Breast epithelium (tissue), 3 donors: Measurements from ENCODE around the gene TREML2.

Experiments used
- POLR2A ChIP-seq: fragments of 450-650 bp; IDR thresholded peaks from one replicate; pipeline ENCODE4 v1.6.1; 2016; ENCODE audit warnings: antibody characterized with exemption, mild to moderate bottlenecking, moderate library complexity
- TF ChIP-seq, protein P1 (sequence below), 3 donors: fragments of 450-650 bp; IDR thresholded peaks; one replicate each; pipeline ENCODE4 v1.5.1; 2016 to 2017; ENCODE audit warnings: antibody characterized with exemption in 3 of 3, mild to moderate bottlenecking in 3 of 3, moderate library complexity in 3 of 3

DNA sequence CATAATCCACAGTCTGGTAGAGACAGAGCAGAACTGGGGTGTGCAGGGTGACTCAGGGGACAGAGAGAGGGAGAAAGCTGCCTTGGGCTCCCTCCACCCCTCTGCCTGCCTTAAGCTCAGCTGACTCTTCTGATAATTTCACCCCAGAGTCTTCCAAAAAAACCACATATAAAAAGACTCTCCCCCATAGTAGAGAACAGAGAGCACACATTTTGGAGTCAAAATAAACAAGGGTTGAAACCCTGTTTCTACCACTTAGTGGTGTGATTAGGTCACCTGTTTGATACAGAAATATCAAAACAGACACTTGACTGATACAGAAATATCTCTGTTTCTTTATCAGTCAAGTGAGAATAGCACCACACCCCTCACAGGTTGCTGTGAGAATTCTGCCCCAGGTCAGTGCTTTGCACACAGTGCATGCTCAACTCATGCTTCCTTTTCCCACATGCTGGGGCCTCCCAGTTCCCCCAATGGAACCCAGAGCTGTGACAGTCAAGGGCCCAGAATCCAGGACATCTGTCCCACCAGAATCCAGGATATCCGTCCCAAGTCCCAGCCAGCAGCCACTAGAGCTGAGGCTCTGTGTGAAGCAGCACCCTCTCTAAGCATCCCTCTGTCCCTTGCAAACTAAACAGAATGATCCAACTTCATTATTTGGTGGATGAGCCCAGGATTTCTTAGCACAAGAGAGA, 1.2 kb downstream of the TREML2 start:
- no peak for TF ChIP-seq POLR2A
- TF ChIP-seq, protein P1, sequence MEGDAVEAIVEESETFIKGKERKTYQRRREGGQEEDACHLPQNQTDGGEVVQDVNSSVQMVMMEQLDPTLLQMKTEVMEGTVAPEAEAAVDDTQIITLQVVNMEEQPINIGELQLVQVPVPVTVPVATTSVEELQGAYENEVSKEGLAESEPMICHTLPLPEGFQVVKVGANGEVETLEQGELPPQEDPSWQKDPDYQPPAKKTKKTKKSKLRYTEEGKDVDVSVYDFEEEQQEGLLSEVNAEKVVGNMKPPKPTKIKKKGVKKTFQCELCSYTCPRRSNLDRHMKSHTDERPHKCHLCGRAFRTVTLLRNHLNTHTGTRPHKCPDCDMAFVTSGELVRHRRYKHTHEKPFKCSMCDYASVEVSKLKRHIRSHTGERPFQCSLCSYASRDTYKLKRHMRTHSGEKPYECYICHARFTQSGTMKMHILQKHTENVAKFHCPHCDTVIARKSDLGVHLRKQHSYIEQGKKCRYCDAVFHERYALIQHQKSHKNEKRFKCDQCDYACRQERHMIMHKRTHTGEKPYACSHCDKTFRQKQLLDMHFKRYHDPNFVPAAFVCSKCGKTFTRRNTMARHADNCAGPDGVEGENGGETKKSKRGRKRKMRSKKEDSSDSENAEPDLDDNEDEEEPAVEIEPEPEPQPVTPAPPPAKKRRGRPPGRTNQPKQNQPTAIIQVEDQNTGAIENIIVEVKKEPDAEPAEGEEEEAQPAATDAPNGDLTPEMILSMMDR (IDR thresholded peaks at IDR 0.05) = no peak
